RWPE2 (cell line): Measurements from ENCODE around the gene TEX14.

Source experiments
- ATAC-seq: fragments of 200-7000 bp; cut with Tn5 transposase; 3 replicates; pipeline ENCODE4 v1.9.1; 2021; ENCODE audit warnings: low read depth
- DNase-seq: peaks from one replicate; pipeline ENCODE4 v3.0.0-alpha.2; 2020; ENCODE audit warnings: low spot score
- H3K27ac ChIP-seq: fragments of 450-650 bp; 2 replicates; pipeline ENCODE4 v1.5.1; 2017; ENCODE audit warnings: mild to moderate bottlenecking; ENCODE audit not compliant: poor library complexity, severe bottlenecking
- H3K27me3 ChIP-seq: fragments of 250-450 bp; sonication (Bioruptor Pico); 2 replicates; pipeline ENCODE4 v1.5.1; 2021; ENCODE audit warnings: mild to moderate bottlenecking, moderate library complexity; ENCODE audit not compliant: insufficient read depth, poor library complexity, severe bottlenecking
- H3K36me3 ChIP-seq: fragments of 250-450 bp; sonication (Bioruptor Pico); 2 replicates; pipeline ENCODE4 v1.5.1; 2020; ENCODE audit warnings: low read depth, mild to moderate bottlenecking, moderate library complexity
- H3K4me1 ChIP-seq: fragments of 250-450 bp; sonication (Bioruptor Pico); 2 replicates; pipeline ENCODE4 v1.5.1; 2021; ENCODE audit warnings: mild to moderate bottlenecking, moderate library complexity; ENCODE audit not compliant: insufficient read depth, poor library complexity, severe bottlenecking
- H3K4me3 ChIP-seq: fragments of 250-450 bp; sonication (Bioruptor Pico); 2 replicates; pipeline ENCODE4 v1.5.1; 2021; ENCODE audit warnings: mild to moderate bottlenecking, moderate library complexity; ENCODE audit not compliant: severe bottlenecking
- H3K9me3 ChIP-seq: fragments of 250-450 bp; sonication (Bioruptor Pico); 2 replicates; pipeline ENCODE4 v1.5.1; 2021; ENCODE audit warnings: mild to moderate bottlenecking, moderate library complexity; ENCODE audit not compliant: severe bottlenecking
- CTCF ChIP-seq: fragments of 450-650 bp; IDR thresholded peaks from one replicate; pipeline ENCODE4 v1.5.1; 2017; ENCODE audit warnings: mild to moderate bottlenecking, moderate library complexity; ENCODE audit not compliant: poor library complexity, severe bottlenecking

Gene TEX14

DNA sequence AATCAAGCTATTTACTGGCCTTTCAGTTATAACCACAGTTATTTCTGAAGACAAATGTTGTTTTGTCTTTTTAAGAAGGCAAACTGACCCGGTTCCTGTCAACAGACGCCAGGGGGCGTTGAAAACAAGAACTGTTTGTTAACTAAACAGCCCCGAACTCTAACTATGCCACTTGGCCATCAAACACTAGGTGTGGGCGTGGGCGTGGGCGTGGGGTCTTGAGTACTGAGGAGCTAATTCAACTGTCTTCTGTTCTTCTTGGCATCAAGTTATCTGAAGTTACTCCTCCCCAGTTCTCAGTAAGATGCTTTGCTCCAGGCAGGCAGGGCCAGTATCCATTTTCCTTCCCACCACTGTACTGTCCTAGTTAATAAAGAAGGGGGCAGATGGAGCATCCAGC is 114.1 kb downstream of the TEX14 start:
- Histone ChIP-seq H3K27ac (no peak overlapping the region), H3K27me3 (no peaks in the 10 kb centered on the region), H3K36me3 (no peaks in the 10 kb centered on the region), H3K9me3 (no peaks in the 10 kb centered on the region), H3K4me3 (no peak overlapping the region), H3K4me1 (peaks cover 19% of the 10 kb centered on the region)
- DNase-seq, result no peak
- no peak for ATAC-seq
- peak; percentile 80 for TF ChIP-seq CTCF

- no peak for TF ChIP-seq CTCF
- Histone ChIP-seq H3K4me3 (no peak overlapping the region), H3K27me3 (no peaks in the 10 kb centered on the region), H3K27ac (no peak overlapping the region), H3K9me3 (no peaks in the 10 kb centered on the region), H3K36me3 (no peaks in the 10 kb centered on the region), H3K4me1 (peaks cover 19% of the 10 kb centered on the region)
- DNase-seq (no peak), ATAC-seq (peak; percentile 77)
Observed at GRCh38 chr17:58576679-58577367, 115.0 kb downstream of the TEX14 start.

DNA sequence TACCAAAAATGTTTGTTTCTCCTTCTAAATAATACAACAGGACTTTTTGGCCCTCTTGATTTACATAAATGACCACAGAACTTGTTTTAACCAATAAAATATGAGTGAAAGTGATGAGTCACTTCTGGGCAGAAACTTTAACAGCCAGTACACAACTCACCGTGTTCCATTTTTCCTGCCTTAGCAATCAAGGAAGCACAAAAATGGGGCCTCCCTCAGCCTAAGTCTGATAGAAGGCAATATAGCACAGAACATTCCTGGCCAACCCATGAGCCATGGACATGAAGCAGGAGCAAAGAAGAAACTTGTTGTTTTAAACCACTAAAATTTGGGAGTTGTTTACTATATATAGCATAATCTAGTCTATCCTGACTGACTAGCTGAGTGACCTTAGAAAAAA is 116.3 kb downstream of the TEX14 start:
- Histone ChIP-seq H3K27ac (peak overlapping the region; percentile 25), H3K36me3 (no peaks in the 10 kb centered on the region), H3K9me3 (no peaks in the 10 kb centered on the region), H3K4me1 (peaks cover 19% of the 10 kb centered on the region), H3K27me3 (no peaks in the 10 kb centered on the region), H3K4me3 (no peak overlapping the region)
- ATAC-seq, result peak; percentile 82
- no peak for DNase-seq
- no peak for TF ChIP-seq CTCF

GRCh38 chr17:58574025-58574424 is 117.8 kb downstream of the TEX14 start:
- Histone ChIP-seq H3K4me1 (peaks cover 19% of the 10 kb centered on the region), H3K9me3 (peaks cover 2% of the 10 kb centered on the region), H3K27ac (no peak overlapping the region), H3K36me3 (no peaks in the 10 kb centered on the region), H3K27me3 (no peaks in the 10 kb centered on the region), H3K4me3 (no peak overlapping the region)
- ATAC-seq, result no peak
- no peak for DNase-seq
- TF ChIP-seq CTCF, result no peak

DNA sequence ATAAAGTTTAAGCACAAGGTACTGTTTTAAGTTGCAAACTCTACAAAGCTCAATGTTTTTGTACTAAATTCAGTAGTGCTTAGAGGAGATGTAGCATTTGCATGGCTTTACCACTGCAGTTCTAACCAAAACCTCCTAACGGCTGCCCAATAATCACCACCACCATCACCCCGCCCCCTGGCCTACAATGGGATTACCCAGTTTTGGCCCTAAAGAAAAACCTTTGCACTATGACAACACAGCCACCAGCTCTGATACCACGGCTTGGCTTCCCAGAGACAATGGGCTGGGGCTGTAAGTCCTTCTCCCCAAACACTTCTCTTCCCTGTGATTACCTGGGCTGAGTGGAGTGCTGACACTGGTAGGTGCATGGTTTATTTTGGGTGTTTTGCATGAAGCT is 119.0 kb downstream of the TEX14 start:
- no peak for DNase-seq
- peaks cover 19% of the 10 kb centered on the region for H3K4me1 ChIP-seq
- TF ChIP-seq CTCF, result no peak
- no peak overlapping the region for H3K4me3 ChIP-seq
- no peaks in the 10 kb centered on the region for H3K27me3 ChIP-seq
- H3K9me3 ChIP-seq, result peaks cover 2% of the 10 kb centered on the region
- no peaks in the 10 kb centered on the region for H3K36me3 ChIP-seq
- no peak for ATAC-seq
- no peak overlapping the region for H3K27ac ChIP-seq
